Measurements from ENCODE around the gene AIF1L. TPM values are rescaled to one million over a fixed set of nuclear protein-coding genes. Genes with fewer than 3 reads are reported as not detected.
A peak's percentile ranks its signal among the peaks of the same experiment; 100 is the strongest.

Gene AIF1L
- total RNA-seq, 1 donor from 2014 or later = 2.6 TPM

DNA sequence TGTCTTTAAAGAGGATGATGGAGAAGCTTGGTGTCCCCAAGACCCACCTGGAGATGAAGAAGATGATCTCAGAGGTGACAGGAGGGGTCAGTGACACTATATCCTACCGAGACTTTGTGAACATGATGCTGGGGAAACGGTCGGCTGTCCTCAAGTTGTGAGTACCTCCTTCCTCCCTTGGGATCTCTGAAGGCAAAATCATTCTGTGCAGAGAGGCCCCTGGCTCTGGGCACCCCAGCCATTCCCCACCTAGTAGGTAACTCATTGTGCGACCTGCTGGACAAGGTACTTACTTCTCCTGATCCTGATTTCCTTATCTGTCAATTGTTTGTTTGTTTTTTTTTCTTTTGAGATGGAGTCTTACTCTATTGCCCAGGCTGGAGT is 21.4 kb downstream of the AIF1L start:
- Histone ChIP-seq H3K36me3 (ENCODE audit: control insufficient read depth, insufficient read depth, low read length) (no peaks in the 10 kb centered on the region), H3K4me3 (ENCODE audit: low read depth, low read length) (no peak overlapping the region), H3K27me3 (ENCODE audit: control insufficient read depth, insufficient read depth, low read length) (no peaks in the 10 kb centered on the region)
- TF ChIP-seq, protein P1, sequence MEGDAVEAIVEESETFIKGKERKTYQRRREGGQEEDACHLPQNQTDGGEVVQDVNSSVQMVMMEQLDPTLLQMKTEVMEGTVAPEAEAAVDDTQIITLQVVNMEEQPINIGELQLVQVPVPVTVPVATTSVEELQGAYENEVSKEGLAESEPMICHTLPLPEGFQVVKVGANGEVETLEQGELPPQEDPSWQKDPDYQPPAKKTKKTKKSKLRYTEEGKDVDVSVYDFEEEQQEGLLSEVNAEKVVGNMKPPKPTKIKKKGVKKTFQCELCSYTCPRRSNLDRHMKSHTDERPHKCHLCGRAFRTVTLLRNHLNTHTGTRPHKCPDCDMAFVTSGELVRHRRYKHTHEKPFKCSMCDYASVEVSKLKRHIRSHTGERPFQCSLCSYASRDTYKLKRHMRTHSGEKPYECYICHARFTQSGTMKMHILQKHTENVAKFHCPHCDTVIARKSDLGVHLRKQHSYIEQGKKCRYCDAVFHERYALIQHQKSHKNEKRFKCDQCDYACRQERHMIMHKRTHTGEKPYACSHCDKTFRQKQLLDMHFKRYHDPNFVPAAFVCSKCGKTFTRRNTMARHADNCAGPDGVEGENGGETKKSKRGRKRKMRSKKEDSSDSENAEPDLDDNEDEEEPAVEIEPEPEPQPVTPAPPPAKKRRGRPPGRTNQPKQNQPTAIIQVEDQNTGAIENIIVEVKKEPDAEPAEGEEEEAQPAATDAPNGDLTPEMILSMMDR (IDR thresholded peaks at IDR 0.05; ENCODE audit: insufficient read depth, low read length, severe bottlenecking) = no peak
- no peak for FAIRE-seq
- DNase-seq (ENCODE audit: low read depth) = no peak

- FAIRE-seq (no peak), DNase-seq (ENCODE audit: low read depth) (no peak)
- no peaks in the 10 kb centered on the region for H3K27me3 ChIP-seq (ENCODE audit: control insufficient read depth, insufficient read depth, low read length)
- TF ChIP-seq, protein P1 (IDR thresholded peaks at IDR 0.05; ENCODE audit: insufficient read depth, low read length, severe bottlenecking) = no peak
- no peaks in the 10 kb centered on the region for H3K36me3 ChIP-seq (ENCODE audit: control insufficient read depth, insufficient read depth, low read length)
- H3K4me3 ChIP-seq (ENCODE audit: low read depth, low read length) = no peak overlapping the region
Observed at GRCh38 chr9:131119600-131119999, 23.3 kb downstream of the AIF1L start.

DNA sequence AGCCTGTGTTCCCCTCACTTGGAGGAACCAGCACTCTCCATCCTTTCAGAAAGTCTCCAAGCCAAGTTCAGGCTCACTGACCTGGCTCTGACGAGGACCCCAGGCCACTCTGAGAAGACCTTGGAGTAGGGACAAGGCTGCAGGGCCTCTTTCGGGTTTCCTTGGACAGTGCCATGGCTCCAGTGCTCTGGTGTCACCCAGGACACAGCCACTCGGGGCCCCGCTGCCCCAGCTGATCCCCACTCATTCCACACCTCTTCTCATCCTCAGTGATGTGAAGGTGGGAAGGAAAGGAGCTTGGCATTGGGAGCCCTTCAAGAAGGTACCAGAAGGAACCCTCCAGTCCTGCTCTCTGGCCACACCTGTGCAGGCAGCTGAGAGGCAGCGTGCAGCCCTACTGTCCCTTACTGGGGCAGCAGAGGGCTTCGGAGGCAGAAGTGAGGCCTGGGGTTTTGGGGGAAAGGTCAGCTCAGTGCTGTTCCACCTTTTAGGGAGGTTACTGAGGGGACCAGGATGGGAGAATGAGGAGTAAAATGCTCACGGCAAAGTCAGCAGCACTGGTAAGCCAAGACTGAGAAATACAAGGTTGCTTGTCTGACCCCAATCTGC is 24.4 kb downstream of the AIF1L start:
- TF ChIP-seq, protein P1 (IDR thresholded peaks at IDR 0.05; ENCODE audit: insufficient read depth, low read length, severe bottlenecking) = no peak
- FAIRE-seq = no peak
- no peak overlapping the region for H3K4me3 ChIP-seq (ENCODE audit: low read depth, low read length)
- no peaks in the 10 kb centered on the region for H3K27me3 ChIP-seq (ENCODE audit: control insufficient read depth, insufficient read depth, low read length)
- no peak for DNase-seq (ENCODE audit: low read depth)
- no peaks in the 10 kb centered on the region for H3K36me3 ChIP-seq (ENCODE audit: control insufficient read depth, insufficient read depth, low read length)

- no peaks in the 10 kb centered on the region for H3K36me3 ChIP-seq (ENCODE audit: control insufficient read depth, insufficient read depth, low read length)
- TF ChIP-seq, protein P1 (IDR thresholded peaks at IDR 0.05; ENCODE audit: insufficient read depth, low read length, severe bottlenecking) = no peak
- H3K4me3 ChIP-seq (ENCODE audit: low read depth, low read length) = no peak overlapping the region
- FAIRE-seq (no peak), DNase-seq (ENCODE audit: low read depth) (no peak)
- no peaks in the 10 kb centered on the region for H3K27me3 ChIP-seq (ENCODE audit: control insufficient read depth, insufficient read depth, low read length)
Observed at GRCh38 chr9:131121346-131121745, 25.0 kb downstream of the AIF1L start.

- Histone ChIP-seq H3K4me3 (ENCODE audit: low read depth, low read length) (no peak overlapping the region), H3K36me3 (ENCODE audit: control insufficient read depth, insufficient read depth, low read length) (no peaks in the 10 kb centered on the region), H3K27me3 (ENCODE audit: control insufficient read depth, insufficient read depth, low read length) (no peaks in the 10 kb centered on the region)
- DNase-seq (ENCODE audit: low read depth) = no peak
- no peak for FAIRE-seq
- TF ChIP-seq, protein P1 (IDR thresholded peaks at IDR 0.05; ENCODE audit: insufficient read depth, low read length, severe bottlenecking) = no peak
Observed at GRCh38 chr9:131122158-131122557, 25.8 kb downstream of the AIF1L start.

- H3K4me3 ChIP-seq (ENCODE audit: low read depth, low read length) = peak overlapping the region; percentile 59
- no peak for FAIRE-seq
- peaks cover 7% of the 10 kb centered on the region for H3K36me3 ChIP-seq (ENCODE audit: control insufficient read depth, insufficient read depth, low read length)
- TF ChIP-seq, protein P1 (IDR thresholded peaks at IDR 0.05; ENCODE audit: insufficient read depth, low read length, severe bottlenecking) = no peak
- no peaks in the 10 kb centered on the region for H3K27me3 ChIP-seq (ENCODE audit: control insufficient read depth, insufficient read depth, low read length)
- DNase-seq (ENCODE audit: low read depth) = no peak
Observed at GRCh38 chr9:131125038-131125287, 28.6 kb downstream of the AIF1L start.
